ENCODE measurements around the gene CDC42EP5.

Gene CDC42EP5

GRCh38 chr19:54424660-54425381 is 48.3 kb downstream of the CDC42EP5 start:
- DNase-seq = no peak

GRCh38 chr19:54424201-54424600 is 48.9 kb downstream of the CDC42EP5 start:
- no peak for DNase-seq

GRCh38 chr19:54422136-54422535 is 51.0 kb downstream of the CDC42EP5 start:
- no peak for DNase-seq

GRCh38 chr19:54421521-54421920 is 51.6 kb downstream of the CDC42EP5 start:
- no peak for DNase-seq

- DNase-seq = no peak
Measured at GRCh38 chr19:54421169-54421516, 52.0 kb downstream of the CDC42EP5 start.

GRCh38 chr19:54420383-54421168 is 52.5 kb downstream of the CDC42EP5 start:
- no peak for DNase-seq

- no peak for DNase-seq
Measured at GRCh38 chr19:54420068-54420382, 53.1 kb downstream of the CDC42EP5 start.

- no peak for DNase-seq
Measured at GRCh38 chr19:54418930-54419800, 53.9 kb downstream of the CDC42EP5 start.

GRCh38 chr19:54418030-54418929 is 54.8 kb downstream of the CDC42EP5 start:
- no peak for DNase-seq

- no peak for DNase-seq
Measured at GRCh38 chr19:54416695-54417491, 56.2 kb downstream of the CDC42EP5 start.

GRCh38 chr19:54415901-54416673 is 57.0 kb downstream of the CDC42EP5 start:
- no peak for DNase-seq

- no peak for DNase-seq
Measured at GRCh38 chr19:54415208-54415900, 57.7 kb downstream of the CDC42EP5 start, which contains the start of gene TTYH1. Gene TTYH1 (plus strand): TSS chr19:54415464. CDS start chr19:54415553, 89 bp downstream.

Measured in NCI-H1694 treated with DMSO at 0.1 percent for 48 hours (cell line).